Lower leg skin (tissue), 4 donors: ENCODE data around the gene CPLX3. TPM values are rescaled to one million over a fixed set of nuclear protein-coding genes. Genes with fewer than 3 reads are reported as not detected.

Source experiments
- DNase-seq, 2 donors: peaks; one replicate each; pipeline ENCODE4 v3.0.0-alpha.2; 2019; ENCODE audit warnings: low spot score in 2 of 2
- H3K4me3 ChIP-seq: fragments of 200-600 bp; sonication (generic); 2 replicates; pipeline ENCODE4 v1.5.1; 2017; ENCODE audit warnings: mild to moderate bottlenecking, low read depth; ENCODE audit not compliant: poor library complexity, severe bottlenecking
- CTCF ChIP-seq, 3 donors: fragments of 450-650 bp; IDR thresholded peaks; one replicate each; pipeline ENCODE4 v1.5.1; 2016; ENCODE audit warnings: antibody characterized with exemption in 3 of 3, mild to moderate bottlenecking in 3 of 3, moderate library complexity in 2 of 3
- POLR2A ChIP-seq, 2 donors: fragments of 450-650 bp; IDR thresholded peaks; one replicate each; pipeline ENCODE4 v1.6.1; 2016 to 2017; ENCODE audit warnings: antibody characterized with exemption in 2 of 2, mild to moderate bottlenecking in 1 of 2, moderate library complexity in 1 of 2
- WGBS, 2 donors: methylation state at CpG; one replicate each; pipeline ENCODE4 v1.1.5; 2018; 5-methylcytosine and 5-hydroxymethylcytosine counted together
- intact Hi-C: fragments of 100-400 bp; cut with DNase I; formaldehyde crosslinking; loops from one replicate; pipeline ENCODE4 v1.15.0; 2023; ENCODE audit warnings: low total_unique reads
- total RNA-seq, 4 donors: library from RNA; depleted of rRNA; stranded (reverse); fragments of >200 nt; gene quantifications; one replicate each; pipeline ENCODE4 v1.1.0, GENCODE V29; 2016

CPLX3 gene
- total RNA-seq, 4 donors from 2014 or later = 0.17 to 0.84 (median 0.28) TPM

GRCh38 chr15:74826921-74827320 lies 494 bp downstream of the CPLX3 start:
- TF ChIP-seq POLR2A (IDR thresholded peaks at IDR 0.05) (no peak), CTCF (IDR thresholded peaks at IDR 0.05) (no peak)
- no peak overlapping the region for H3K4me3 ChIP-seq
- 20 to 26% methylated on average over 21 of the region's 21 CpGs for WGBS, 2 donors
- DNase-seq = no peak
- intact Hi-C loops = no loop called here

- 66 to 70% methylated on average over 5 of the region's 5 CpGs for WGBS, 2 donors
- no peak overlapping the region for H3K4me3 ChIP-seq
- DNase-seq = no peak
- intact Hi-C loops = no loop called here
- TF ChIP-seq POLR2A (IDR thresholded peaks at IDR 0.05) = no peak
- no peak for TF ChIP-seq CTCF (IDR thresholded peaks at IDR 0.05)
These were observed 1.2 kb downstream of the CPLX3 start for GRCh38 chr15:74827614-74828013.

- DNase-seq = no peak
- intact Hi-C loops = no loop called here
- WGBS, 2 donors = 72 to 77% methylated on average over 6 of the region's 6 CpGs
These were observed 2.4 kb downstream of the CPLX3 start for GRCh38 chr15:74828835-74829234.

GRCh38 chr15:74829486-74829885 lies 3.1 kb downstream of the CPLX3 start:
- no peak for DNase-seq
- WGBS, 2 donors = 68% methylated on average over 3 of the region's 3 CpGs
- intact Hi-C loops = no loop called here
- TF ChIP-seq POLR2A (IDR thresholded peaks at IDR 0.05) (no peak), CTCF (IDR thresholded peaks at IDR 0.05) (no peak)
- no peak overlapping the region for H3K4me3 ChIP-seq

More at GRCh38 chr15:74828835-74829234, 2.4 kb downstream of the CPLX3 start:
- H3K4me3 ChIP-seq = no peak overlapping the region
- no peak for TF ChIP-seq POLR2A (IDR thresholded peaks at IDR 0.05)
- no peak for TF ChIP-seq CTCF (IDR thresholded peaks at IDR 0.05)

GRCh38 chr15:74829991-74830390 lies 3.6 kb downstream of the CPLX3 start:
- TF ChIP-seq POLR2A (IDR thresholded peaks at IDR 0.05) (no peak), CTCF (IDR thresholded peaks at IDR 0.05) (no peak)
- no peak overlapping the region for H3K4me3 ChIP-seq
- 59 to 62% methylated on average over 6 of the region's 6 CpGs for WGBS, 2 donors
- intact Hi-C loops = no loop called here
- DNase-seq = no peak

- no peak overlapping the region for H3K4me3 ChIP-seq
- no peak for DNase-seq
- no peak for TF ChIP-seq CTCF (IDR thresholded peaks at IDR 0.05)
- TF ChIP-seq POLR2A (IDR thresholded peaks at IDR 0.05) = no peak
- WGBS, 2 donors = 49 to 58% methylated on average over 5 of the region's 5 CpGs
- intact Hi-C loops = no loop called here
These were observed 4.4 kb downstream of the CPLX3 start for GRCh38 chr15:74830868-74831267.
